ENCODE data around the gene PPP4R2.

Gene PPP4R2

GRCh38 chr3:72968266-72968664, 28.3 kb upstream of the PPP4R2 start:
- FAIRE-seq (no peak), DNase-seq (ENCODE audit: insufficient read length, low spot score) (no peak)
- TF ChIP-seq CTCF (IDR thresholded peaks at IDR 0.05; ENCODE audit: insufficient read depth, missing control alignments) = no peak

GRCh38 chr3:72969766-72970165, 26.8 kb upstream of the PPP4R2 start:
- TF ChIP-seq CTCF (IDR thresholded peaks at IDR 0.05; ENCODE audit: insufficient read depth, missing control alignments) = no peak
- FAIRE-seq (no peak), DNase-seq (ENCODE audit: insufficient read length, low spot score) (no peak)

GRCh38 chr3:72970942-72971341, 25.7 kb upstream of the PPP4R2 start:
- FAIRE-seq (no peak), DNase-seq (ENCODE audit: insufficient read length, low spot score) (no peak)
- TF ChIP-seq CTCF (IDR thresholded peaks at IDR 0.05; ENCODE audit: insufficient read depth, missing control alignments) = no peak

- TF ChIP-seq CTCF (IDR thresholded peaks at IDR 0.05; ENCODE audit: insufficient read depth, missing control alignments) = no peak
- DNase-seq (ENCODE audit: insufficient read length, low spot score) (no peak), FAIRE-seq (no peak)
Measured at GRCh38 chr3:72972706-72973030, 23.9 kb upstream of the PPP4R2 start.

GRCh38 chr3:72973031-72973723, 23.4 kb upstream of the PPP4R2 start:
- FAIRE-seq (no peak), DNase-seq (ENCODE audit: insufficient read length, low spot score) (no peak)
- no peak for TF ChIP-seq CTCF (IDR thresholded peaks at IDR 0.05; ENCODE audit: insufficient read depth, missing control alignments)

- no peak for DNase-seq (ENCODE audit: insufficient read length, low spot score)
- TF ChIP-seq CTCF (IDR thresholded peaks at IDR 0.05; ENCODE audit: insufficient read depth, missing control alignments) = no peak
- FAIRE-seq = peak; percentile 51
Measured at GRCh38 chr3:72973786-72974185, 22.8 kb upstream of the PPP4R2 start.

- FAIRE-seq = no peak
- no peak for DNase-seq (ENCODE audit: insufficient read length, low spot score)
- TF ChIP-seq CTCF (IDR thresholded peaks at IDR 0.05; ENCODE audit: insufficient read depth, missing control alignments) = no peak
Measured at GRCh38 chr3:72974956-72975355, 21.7 kb upstream of the PPP4R2 start.
